HFFc6 (cell line): ENCODE results near the gene LSP1. TPM values are rescaled to one million over a fixed set of nuclear protein-coding genes. Genes with fewer than 3 reads are reported as not detected.

Source experiments
- DNase-seq: peaks from one replicate; pipeline ENCODE4 v3.0.0-alpha.2; 2018
- H3K27ac Mint-ChIP-seq: 2 replicates; pipeline ENCODE4 v1.8.0; 2020; ENCODE audit warnings: mild to moderate bottlenecking, mixed read lengths
- H3K27me3 Mint-ChIP-seq: 2 replicates; pipeline ENCODE4 v1.8.0; 2021; ENCODE audit warnings: mild to moderate bottlenecking, moderate library complexity, mixed read lengths; ENCODE audit not compliant: insufficient read depth
- H3K36me3 Mint-ChIP-seq: 2 replicates; pipeline ENCODE4 v1.8.0; 2021; ENCODE audit warnings: low read depth, mixed read lengths
- H3K4me1 Mint-ChIP-seq: 2 replicates; pipeline ENCODE4 v1.8.0; 2020; ENCODE audit warnings: low read depth, mixed read lengths
- H3K4me3 Mint-ChIP-seq: 2 replicates; pipeline ENCODE4 v1.8.0; 2020; ENCODE audit warnings: mild to moderate bottlenecking, moderate library complexity, mixed read lengths
- H3K9me3 Mint-ChIP-seq: 2 replicates; pipeline ENCODE4 v1.8.0; 2020; ENCODE audit warnings: mild to moderate bottlenecking, mixed read lengths
- total RNA-seq, 6 experiments: library from RNA; stranded (reverse); fragmentation: NEBNext Ultra II Directional; extraction: Animal tissue kit (Norgen Biotek cat#: 25700); gene quantifications; 2 replicates in 1 of 6; 3 replicates in 5 of 6; pipeline ENCODE4 v1.2.3, GENCODE V29; 2021
- TF ChIP-seq, protein P1 (sequence below): fragments of 200-600 bp; sonication (generic); IDR thresholded peaks from 2 replicates; pipeline ENCODE4 v1.5.0; 2021; ENCODE audit warnings: antibody characterized with exemption, mild to moderate bottlenecking

LSP1 gene
- total RNA-seq, 6 experiments from 2014 or later = 0.18 to 2.6 (median 0.27) TPM; not detected in 2

DNA sequence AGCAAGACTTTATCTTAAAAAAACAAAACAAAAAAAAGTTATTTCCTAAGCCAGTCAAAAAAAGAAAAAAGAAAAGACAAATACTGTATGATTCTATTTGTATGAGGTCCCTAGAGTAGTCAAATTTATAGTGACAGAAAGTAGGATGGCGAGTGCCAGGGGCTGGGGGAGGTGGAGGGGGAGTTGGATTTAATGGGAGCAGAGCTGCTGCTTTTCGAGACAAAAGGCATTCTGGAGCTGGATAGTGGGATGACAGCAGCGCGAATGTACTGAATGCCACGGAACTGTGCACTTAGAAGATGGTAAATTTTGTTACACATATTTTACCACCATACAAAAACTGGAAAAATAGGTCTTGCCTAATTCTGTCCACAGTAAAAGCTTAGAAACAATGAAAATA is 35.9 kb upstream of the LSP1 start:
- DNase-seq = no peak
- Mint-ChIP-seq H3K4me3 (no peak overlapping the region), H3K9me3 (peaks cover 9% of the 10 kb centered on the region), H3K27ac (no peak overlapping the region), H3K4me1 (peaks cover 7% of the 10 kb centered on the region; the same call in 1 of the 2 replicates), H3K27me3 (peaks cover 39% of the 10 kb centered on the region), H3K36me3 (no peaks in the 10 kb centered on the region)
- TF ChIP-seq, protein P1, sequence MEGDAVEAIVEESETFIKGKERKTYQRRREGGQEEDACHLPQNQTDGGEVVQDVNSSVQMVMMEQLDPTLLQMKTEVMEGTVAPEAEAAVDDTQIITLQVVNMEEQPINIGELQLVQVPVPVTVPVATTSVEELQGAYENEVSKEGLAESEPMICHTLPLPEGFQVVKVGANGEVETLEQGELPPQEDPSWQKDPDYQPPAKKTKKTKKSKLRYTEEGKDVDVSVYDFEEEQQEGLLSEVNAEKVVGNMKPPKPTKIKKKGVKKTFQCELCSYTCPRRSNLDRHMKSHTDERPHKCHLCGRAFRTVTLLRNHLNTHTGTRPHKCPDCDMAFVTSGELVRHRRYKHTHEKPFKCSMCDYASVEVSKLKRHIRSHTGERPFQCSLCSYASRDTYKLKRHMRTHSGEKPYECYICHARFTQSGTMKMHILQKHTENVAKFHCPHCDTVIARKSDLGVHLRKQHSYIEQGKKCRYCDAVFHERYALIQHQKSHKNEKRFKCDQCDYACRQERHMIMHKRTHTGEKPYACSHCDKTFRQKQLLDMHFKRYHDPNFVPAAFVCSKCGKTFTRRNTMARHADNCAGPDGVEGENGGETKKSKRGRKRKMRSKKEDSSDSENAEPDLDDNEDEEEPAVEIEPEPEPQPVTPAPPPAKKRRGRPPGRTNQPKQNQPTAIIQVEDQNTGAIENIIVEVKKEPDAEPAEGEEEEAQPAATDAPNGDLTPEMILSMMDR = no peak

DNA sequence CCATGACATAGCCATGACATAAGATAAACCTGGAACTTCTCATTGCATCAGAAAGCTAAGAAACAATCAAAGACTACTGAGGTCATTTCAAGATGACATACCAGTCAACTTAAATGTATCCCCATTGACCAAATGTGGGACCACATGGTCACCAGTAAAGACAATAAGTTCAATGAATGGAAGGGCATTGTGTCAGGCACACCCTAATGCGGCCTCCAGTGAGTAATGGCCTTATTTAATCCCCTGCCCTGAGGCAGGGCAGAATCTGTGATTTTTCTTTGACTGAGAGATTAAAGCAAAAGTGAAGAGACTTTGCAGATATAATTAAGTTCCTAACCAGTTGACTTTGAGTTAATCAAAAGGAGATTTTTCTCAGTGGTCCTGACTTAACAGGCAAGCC is 35.4 kb upstream of the LSP1 start:
- TF ChIP-seq, protein P1 = no peak
- Mint-ChIP-seq H3K9me3 (peaks cover 4% of the 10 kb centered on the region), H3K4me3 (no peak overlapping the region), H3K27ac (no peak overlapping the region), H3K4me1 (peaks cover 7% of the 10 kb centered on the region; the same call in 1 of the 2 replicates), H3K27me3 (peaks cover 35% of the 10 kb centered on the region), H3K36me3 (no peaks in the 10 kb centered on the region)
- no peak for DNase-seq

DNA sequence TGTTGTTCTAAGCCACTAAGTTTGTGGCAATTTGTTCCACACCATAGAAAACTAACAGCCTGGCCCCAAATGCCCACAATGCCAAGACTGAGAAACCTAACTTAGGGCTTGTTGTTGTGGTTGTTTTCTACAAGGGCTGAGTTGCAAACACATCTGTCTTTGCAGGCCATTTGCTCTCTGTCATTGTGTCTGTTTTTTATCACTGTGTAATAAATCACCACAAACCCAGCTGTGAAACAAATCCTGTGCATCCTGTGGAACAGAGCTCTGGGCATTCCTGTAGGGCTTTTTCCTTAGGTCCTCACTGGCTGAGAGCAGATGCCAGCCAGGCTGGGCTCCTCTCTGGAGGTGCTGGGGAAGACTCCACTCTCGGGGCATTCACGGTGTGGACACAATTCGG is 33.8 kb upstream of the LSP1 start:
- H3K4me1 Mint-ChIP-seq = peaks cover 7% of the 10 kb centered on the region; the same call in 1 of the 2 replicates
- H3K4me3 Mint-ChIP-seq = no peak overlapping the region
- no peaks in the 10 kb centered on the region; the same call in none of the 2 replicates for H3K9me3 Mint-ChIP-seq
- TF ChIP-seq, protein P1 = no peak
- H3K27ac Mint-ChIP-seq = no peak overlapping the region
- H3K36me3 Mint-ChIP-seq = no peaks in the 10 kb centered on the region
- peaks cover 22% of the 10 kb centered on the region for H3K27me3 Mint-ChIP-seq
- no peak for DNase-seq

DNA sequence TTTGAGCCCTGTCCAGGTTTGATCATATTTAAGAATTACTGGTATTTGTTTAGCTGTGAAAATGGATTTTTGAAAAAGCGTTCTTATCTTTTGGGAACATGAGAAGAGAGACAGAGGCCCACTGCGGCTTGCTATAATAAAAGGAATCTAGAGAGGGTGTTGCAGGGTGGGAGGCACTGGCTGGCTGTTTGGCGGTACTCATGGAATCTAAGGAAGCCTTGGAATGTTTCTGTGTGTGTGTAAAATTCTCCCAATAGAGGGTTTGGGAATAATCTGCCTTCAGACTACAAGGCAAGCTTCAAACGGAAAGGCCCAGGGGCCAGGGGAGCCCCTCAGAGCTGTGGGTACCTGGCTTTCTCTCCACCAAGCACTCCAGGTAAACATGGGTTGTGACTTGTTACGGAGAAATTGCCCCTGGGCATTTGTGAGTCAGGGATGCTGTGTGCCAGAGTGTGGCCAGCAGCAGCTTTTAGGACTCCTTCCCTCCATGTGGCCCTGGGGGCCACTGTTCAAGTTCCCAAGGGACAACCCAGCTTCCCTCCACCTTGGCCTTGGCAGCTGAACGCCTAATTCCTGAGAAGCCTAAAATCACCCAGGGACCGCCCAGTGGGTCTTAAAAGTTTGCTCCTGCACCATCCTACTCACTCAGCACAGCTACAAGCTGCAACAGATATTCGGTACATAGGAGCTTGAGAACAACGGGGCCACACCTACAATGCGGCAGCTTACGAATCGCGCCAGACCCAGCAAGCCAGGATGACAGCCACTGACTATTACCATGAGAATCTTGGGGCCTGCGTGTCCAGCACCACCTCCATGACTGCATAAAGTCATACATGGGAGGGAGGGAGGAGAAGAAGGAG is 32.2 kb upstream of the LSP1 start:
- H3K27ac Mint-ChIP-seq = no peak overlapping the region
- peaks cover 16% of the 10 kb centered on the region for H3K27me3 Mint-ChIP-seq
- DNase-seq = peak; percentile 7
- no peaks in the 10 kb centered on the region for H3K36me3 Mint-ChIP-seq
- TF ChIP-seq, protein P1 = no peak
- H3K9me3 Mint-ChIP-seq = no peaks in the 10 kb centered on the region; the same call in none of the 2 replicates
- no peak overlapping the region for H3K4me3 Mint-ChIP-seq
- H3K4me1 Mint-ChIP-seq = peaks cover 7% of the 10 kb centered on the region; the same call in 1 of the 2 replicates

DNA sequence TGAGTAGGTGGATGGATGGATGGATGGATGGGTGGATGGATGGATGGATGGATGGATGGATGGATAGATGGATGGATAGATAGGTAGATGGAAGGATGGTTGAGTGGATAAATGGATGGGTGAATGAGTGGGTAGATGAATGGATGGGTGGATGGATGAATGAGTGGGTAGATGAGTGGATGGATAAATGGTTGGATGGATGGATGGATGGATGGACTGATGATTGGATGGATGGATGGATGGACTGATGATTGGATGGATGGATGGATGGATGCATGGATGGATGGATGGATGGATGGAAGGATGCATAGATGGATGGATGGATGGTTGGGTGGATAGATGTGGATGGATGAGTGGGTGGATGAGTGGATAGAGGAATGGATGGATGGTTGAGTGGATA is 31.3 kb upstream of the LSP1 start:
- no peaks in the 10 kb centered on the region; the same call in none of the 2 replicates for H3K9me3 Mint-ChIP-seq
- TF ChIP-seq, protein P1 = no peak
- no peak overlapping the region for H3K27ac Mint-ChIP-seq
- H3K4me3 Mint-ChIP-seq = no peak overlapping the region
- peaks cover 10% of the 10 kb centered on the region; the same call in 1 of the 2 replicates for H3K27me3 Mint-ChIP-seq
- DNase-seq = no peak
- peaks cover 7% of the 10 kb centered on the region; the same call in 1 of the 2 replicates for H3K4me1 Mint-ChIP-seq
- H3K36me3 Mint-ChIP-seq = no peaks in the 10 kb centered on the region
